H1 (cell line): Measurements from ENCODE around the gene TSKS. TPM values are rescaled to one million over a fixed set of nuclear protein-coding genes. Genes with fewer than 3 reads are reported as not detected.

Experiments used
- CTCF ChIA-PET: fragments of 300-600 bp; sonication (Branson Sonifier 250); formaldehyde crosslinking; loops from one replicate; lab custom pipeline; 2021; ENCODE audit not compliant: partially characterized antibody; lab: Charles Lee
- POLR2A ChIA-PET: fragments of 300-600 bp; sonication (Branson Sonifier 250); formaldehyde crosslinking; loops from one replicate; lab custom pipeline; 2021; ENCODE audit warnings: inconsistent platforms; ENCODE audit not compliant: partially characterized antibody; lab: Charles Lee
- DNase-seq, 2 experiments: peaks; one replicate each; pipeline versions ENCODE4 v3.0.0 to v3.0.0-alpha.2; 2010 to 2022; ENCODE audit warnings: low spot score in 2 of 2, low read depth in 1 of 2, mixed read lengths in 1 of 2
- FAIRE-seq: peaks from 2 replicates; lab custom pipeline; 2011; peaks lifted over from hg19 to GRCh38; lab: Jason Lieb, UNC
- H2AFZ ChIP-seq: 2 replicates; pipeline ENCODE4 v1.8.1; 2012; ENCODE audit warnings: low read length, inconsistent platforms
- H2AK5ac ChIP-seq: 2 replicates; pipeline ENCODE4 v1.6.1; 2013; ENCODE audit warnings: low read depth, low read length
- H2BK120ac ChIP-seq: replicated peaks from 2 replicates; pipeline ENCODE3; 2013; ENCODE audit warnings: low read depth, low read length, inconsistent platforms
- H2BK12ac ChIP-seq: 2 replicates; pipeline ENCODE4 v1.6.1; 2013; ENCODE audit warnings: low read depth, low read length
- H2BK15ac ChIP-seq: 2 replicates; pipeline ENCODE4 v1.6.1; 2013; ENCODE audit warnings: low read length
- H2BK20ac ChIP-seq: 2 replicates; pipeline ENCODE4 v1.6.1; 2013; ENCODE audit warnings: low read length
- H2BK5ac ChIP-seq: 2 replicates; pipeline ENCODE4 v1.6.1; 2013; ENCODE audit warnings: low read depth, low read length
- H3K14ac ChIP-seq: 2 replicates; pipeline ENCODE4 v1.6.1; 2013; ENCODE audit warnings: inconsistent platforms; ENCODE audit not compliant: insufficient read length
- H3K18ac ChIP-seq: 2 replicates; pipeline ENCODE4 v1.6.1; 2013; ENCODE audit warnings: low read length; ENCODE audit errors: extremely low read depth
- H3K23ac ChIP-seq: 2 replicates; pipeline ENCODE4 v1.6.1; 2013; ENCODE audit warnings: inconsistent platforms; ENCODE audit not compliant: insufficient read length
- H3K23me2 ChIP-seq: 2 replicates; pipeline ENCODE4 v1.6.1; 2013; ENCODE audit warnings: low read depth, low read length
- H3K27ac ChIP-seq: 2 replicates; pipeline ENCODE4 v1.6.1; 2011; ENCODE audit warnings: low read depth, low read length, inconsistent platforms
- H3K27me3 ChIP-seq, 4 experiments: replicated peaks in 1 of 4; 1 replicate in 1 of 4; 2 replicates in 3 of 4; pipeline versions ENCODE4 v1.6.1 to v1.8.1; 2011 to 2013; ENCODE audit warnings: low read length in 3 of 4, mild to moderate bottlenecking in 3 of 4, inconsistent platforms in 2 of 4, mixed read lengths in 2 of 4, moderate library complexity in 1 of 4; ENCODE audit not compliant: control insufficient read depth in 3 of 4, insufficient read depth in 3 of 4; ENCODE audit errors: extremely low read depth in 1 of 4
- H3K36me3 ChIP-seq, 4 experiments: 2 replicates each; pipeline versions ENCODE4 v1.6.1 to v1.8.1; 2011 to 2013; ENCODE audit warnings: mild to moderate bottlenecking in 4 of 4, low read length in 3 of 4, moderate library complexity in 2 of 4, control low read depth in 1 of 4, inconsistent platforms in 1 of 4; ENCODE audit not compliant: insufficient read depth in 4 of 4, control insufficient read depth in 2 of 4
- H3K4ac ChIP-seq: replicated peaks from 2 replicates; pipeline ENCODE3; 2013; ENCODE audit warnings: low read length, low read depth, mixed read lengths, inconsistent platforms; ENCODE audit not compliant: insufficient read length
- H3K4me1 ChIP-seq, 4 experiments: replicated peaks in 1 of 4; 1 replicate in 1 of 4; 2 replicates in 3 of 4; pipeline versions ENCODE4 v1.6.1 to v1.8.1; 2011 to 2013; ENCODE audit warnings: low read length in 3 of 4, inconsistent platforms in 2 of 4, mixed read lengths in 1 of 4; ENCODE audit not compliant: insufficient read depth in 4 of 4, control insufficient read depth in 3 of 4
- H3K4me2 ChIP-seq, 2 experiments: 2 replicates each; pipeline versions ENCODE4 v1.6.1 to v1.8.1; 2011 to 2013; ENCODE audit warnings: low read depth in 2 of 2, low read length in 2 of 2, control low read depth in 1 of 2, inconsistent platforms in 1 of 2, mild to moderate bottlenecking in 1 of 2; ENCODE audit not compliant: insufficient read depth in 1 of 2
- H3K4me3 ChIP-seq, 4 experiments: fragments of 200-600, 300-600 bp in 1 of 4; sonication (generic), shearing (Covaris generic), sonication (Bioruptor Twin) in 1 of 4; 2 replicates each; pipeline versions ENCODE4 v1.5.1 to v1.8.1; 2011 to 2016; ENCODE audit warnings: low read length in 4 of 4, low read depth in 3 of 4, control low read depth in 2 of 4, inconsistent platforms in 2 of 4, mild to moderate bottlenecking in 2 of 4, mixed read lengths in 1 of 4, moderate library complexity in 1 of 4; ENCODE audit not compliant: insufficient read depth in 2 of 4; ENCODE audit errors: extremely low read depth in 1 of 4
- H3K56ac ChIP-seq: replicated peaks from 2 replicates; pipeline ENCODE3; 2013; ENCODE audit warnings: low read depth, mild to moderate bottlenecking, mixed read lengths, low read length, inconsistent platforms; ENCODE audit not compliant: insufficient read length
- H3K79me1 ChIP-seq: 2 replicates; pipeline ENCODE4 v1.6.1; 2013; ENCODE audit warnings: low read depth, low read length, control low read depth
- H3K79me2 ChIP-seq, 2 experiments: 2 replicates each; pipeline versions ENCODE4 v1.6.1 to v1.8.1; 2012 to 2013; ENCODE audit warnings: low read length in 2 of 2, mild to moderate bottlenecking in 2 of 2, inconsistent platforms in 1 of 2; ENCODE audit not compliant: insufficient read depth in 2 of 2, control insufficient read depth in 1 of 2
- H3K9ac ChIP-seq, 4 experiments: replicated peaks in 1 of 4; 1 replicate in 1 of 4; 2 replicates in 3 of 4; pipeline versions ENCODE4 v1.6.1 to v1.8.1; 2011 to 2013; ENCODE audit warnings: low read depth in 3 of 4, low read length in 3 of 4, control low read depth in 2 of 4, mild to moderate bottlenecking in 2 of 4, moderate library complexity in 2 of 4, inconsistent platforms in 1 of 4; ENCODE audit errors: extremely low read depth in 1 of 4
- H3K9me3 ChIP-seq, 2 experiments: 2 replicates each; pipeline versions ENCODE4 v1.6.1 to v1.8.1; 2012 to 2013; ENCODE audit warnings: mild to moderate bottlenecking in 2 of 2, moderate library complexity in 2 of 2, control low read depth in 1 of 2, inconsistent platforms in 1 of 2, low read depth in 1 of 2, low read length in 1 of 2, mixed read lengths in 1 of 2; ENCODE audit not compliant: insufficient read depth in 2 of 2
- H4K20me1 ChIP-seq, 2 experiments: replicated peaks in 1 of 2; 2 replicates each; pipeline versions ENCODE3 to v1.8.1; 2011 to 2013; ENCODE audit warnings: inconsistent platforms in 2 of 2, low read length in 2 of 2, mild to moderate bottlenecking in 1 of 2; ENCODE audit not compliant: insufficient read depth in 2 of 2, control insufficient read depth in 1 of 2
- H4K5ac ChIP-seq: 2 replicates; pipeline ENCODE4 v1.6.1; 2013; ENCODE audit warnings: low read length, low read depth, mixed read lengths, inconsistent platforms; ENCODE audit not compliant: insufficient read length
- H4K8ac ChIP-seq: 2 replicates; pipeline ENCODE4 v1.8.0; 2013; ENCODE audit warnings: mild to moderate bottlenecking, moderate library complexity, low read length, inconsistent platforms; ENCODE audit not compliant: insufficient read depth; ENCODE audit errors: extremely low read depth
- H4K91ac ChIP-seq: replicated peaks from 2 replicates; pipeline ENCODE3; 2013; ENCODE audit warnings: low read length, mixed read lengths, inconsistent platforms; ENCODE audit not compliant: insufficient read length
- CHD2 ChIP-seq: IDR thresholded peaks from 2 replicates; pipeline ENCODE4 v1.6.1; 2012; ENCODE audit warnings: low read length, improper control_type of control experiment
- WGBS, 2 experiments: shearing (Covaris generic) in 1 of 2; methylation state at CpG; one replicate each; pipeline versions ENCODE4 v1.1.6 to v1.1.7; 2013 to 2015; ENCODE audit warnings: low lambda C conversion rate in 2 of 2, mixed read lengths in 2 of 2, inconsistent platforms in 1 of 2, low coverage in 1 of 2, missing lambda C conversion rate in 1 of 2; ENCODE audit not compliant: insufficient replicate concordance in 2 of 2, insufficient coverage in 1 of 2, insufficient read length in 1 of 2; ENCODE audit errors: extremely low coverage in 1 of 2, missing lambda C conversion rate in 1 of 2; 5-methylcytosine and 5-hydroxymethylcytosine counted together
- polyA plus RNA-seq, 7 experiments: library from polyadenylated mRNA; depleted of rRNA in 3 of 7; stranded (reverse) in 5 of 7; unstranded in 2 of 7; fragments of >200 nt in 5 of 7; fragments of 200-250 nt in 2 of 7; gene quantifications; 1 replicate in 5 of 7; 2 replicates in 1 of 7; 4 replicates in 1 of 7; pipeline versions ENCODE4 v1.2.1 to v1.2.3, GENCODE V29; 2011 to 2013; ENCODE audit warnings: missing spikeins in 2 of 7, mixed read lengths in 2 of 7
- total RNA-seq: library from RNA; stranded (reverse); fragmentation: NEBNext Ultra II Directional; extraction: Animal tissue kit (Norgen Biotek cat#: 25700); gene quantifications from 2 replicates; pipeline ENCODE4 v1.2.1, GENCODE V29; 2021
- TF ChIP-seq, protein P1 (sequence below), 3 experiments: IDR thresholded peaks; 1 replicate in 2 of 3; 2 replicates in 1 of 3; pipeline versions ENCODE4 v1.5.1 to v1.6.1; 2011; ENCODE audit warnings: low read length in 3 of 3, mild to moderate bottlenecking in 3 of 3, inconsistent platforms in 2 of 3, low read depth in 1 of 3, moderate library complexity in 1 of 3; ENCODE audit not compliant: insufficient read depth in 1 of 3; ENCODE audit errors: control extremely low read depth in 1 of 3

TSKS gene
- total and polyA plus RNA-seq, 2 of the 8 experiments (the other 6 are each of a cell fraction or from before 2014, with no cell fraction given) = 0.21 TPM; not detected in 1

DNA sequence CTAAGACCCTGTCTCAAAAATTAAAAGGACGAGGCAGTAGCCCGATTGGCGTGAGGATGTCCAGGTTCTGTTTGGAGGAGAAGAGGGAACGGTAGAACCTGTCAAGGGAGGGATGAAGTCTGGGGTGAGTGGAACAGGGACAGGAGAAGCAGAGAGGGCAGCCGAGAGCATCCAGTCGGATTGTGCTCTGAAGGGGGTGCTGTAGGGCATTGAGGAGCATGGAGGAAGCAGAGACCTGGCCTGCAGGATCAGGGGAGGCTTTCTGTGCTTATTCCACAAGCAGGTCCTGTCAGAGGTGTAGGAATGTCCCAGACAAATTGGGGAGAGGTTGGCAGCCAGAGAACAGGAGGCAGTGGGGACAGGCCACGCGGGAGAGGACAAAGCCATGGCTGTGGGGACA, 17.8 kb upstream of the TSKS start:
- Histone ChIP-seq H2BK5ac (0 out of 2 replicates have a peak overlapping the region, but pooled peaks have one; percentile 60), H3K9me3 (no peaks in the 10 kb centered on the region), H3K23ac (no peak overlapping the region), H3K27ac (no peak overlapping the region), H4K8ac (no peak overlapping the region; the same call in 1 of the 2 replicates), H2BK15ac (no peak overlapping the region), H2BK120ac (no peak overlapping the region), H2BK20ac (no peak overlapping the region), H2AK5ac (no peak overlapping the region), H3K23me2 (no peaks in the 10 kb centered on the region; the same call in 1 of the 2 replicates)
- DNase-seq = no peak
- TF ChIP-seq CHD2 = no peak
- TF ChIP-seq, protein P1, sequence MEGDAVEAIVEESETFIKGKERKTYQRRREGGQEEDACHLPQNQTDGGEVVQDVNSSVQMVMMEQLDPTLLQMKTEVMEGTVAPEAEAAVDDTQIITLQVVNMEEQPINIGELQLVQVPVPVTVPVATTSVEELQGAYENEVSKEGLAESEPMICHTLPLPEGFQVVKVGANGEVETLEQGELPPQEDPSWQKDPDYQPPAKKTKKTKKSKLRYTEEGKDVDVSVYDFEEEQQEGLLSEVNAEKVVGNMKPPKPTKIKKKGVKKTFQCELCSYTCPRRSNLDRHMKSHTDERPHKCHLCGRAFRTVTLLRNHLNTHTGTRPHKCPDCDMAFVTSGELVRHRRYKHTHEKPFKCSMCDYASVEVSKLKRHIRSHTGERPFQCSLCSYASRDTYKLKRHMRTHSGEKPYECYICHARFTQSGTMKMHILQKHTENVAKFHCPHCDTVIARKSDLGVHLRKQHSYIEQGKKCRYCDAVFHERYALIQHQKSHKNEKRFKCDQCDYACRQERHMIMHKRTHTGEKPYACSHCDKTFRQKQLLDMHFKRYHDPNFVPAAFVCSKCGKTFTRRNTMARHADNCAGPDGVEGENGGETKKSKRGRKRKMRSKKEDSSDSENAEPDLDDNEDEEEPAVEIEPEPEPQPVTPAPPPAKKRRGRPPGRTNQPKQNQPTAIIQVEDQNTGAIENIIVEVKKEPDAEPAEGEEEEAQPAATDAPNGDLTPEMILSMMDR (IDR thresholded peaks at IDR 0.05; ENCODE audit: control extremely low read depth in 1 of 3, insufficient read depth in 1 of 3, low read depth in 1 of 3, low read length in 3 of 3) = peak; percentile 20 to 38 (median 26); a peak in 3 of 4 replicates
- TF ChIP-seq, all 59 proteins: peak for 1
- Histone ChIP-seq H3K4me3 (no peak overlapping the region), H4K20me1 (peaks cover 2 to 9% of the 10 kb centered on the region in 2 experiments), H4K5ac (no peak overlapping the region), H3K4ac (no peak overlapping the region), H3K4me1 (no peaks in the 10 kb centered on the region; a peak in 2 of 7 replicates), H3K56ac (no peak overlapping the region), H3K36me3 (peaks cover 2 to 17% (median 9%) of the 10 kb centered on the region in 4 experiments; a peak in 6 of 8 replicates), H3K14ac (no peak overlapping the region), H3K27me3 (no peaks in the 10 kb centered on the region), H3K79me2 (no peaks in the 10 kb centered on the region; a peak in 1 of 4 replicates), H3K18ac (no peak overlapping the region), H2AFZ (no peak overlapping the region), H2BK12ac (no peak overlapping the region), H3K79me1 (peaks cover 13% of the 10 kb centered on the region), H4K91ac (no peak overlapping the region), H3K9ac (peak overlapping the region in 1 of 4 experiments; percentile 18; a peak in 1 of 7 replicates), H3K4me2 (no peak overlapping the region)
- ChIA-PET POLR2A (interaction anchor here (1.0 to 2.0 kb wide), 2 partner anchors 9 to 89 kb away, joined by 3 to 8 read pairs; no protein-coding TSS in a partner anchor), CTCF (interaction anchor here (1.2 to 2.8 kb wide), 4 partner anchors 18 to 62 kb away, joined by 3 to 14 read pairs (median 4); no protein-coding TSS in a partner anchor)
- no peak for FAIRE-seq
- 80% methylated on average over 6 of the region's 8 CpGs; no CpG with 5 or more reads in 1 of the 2 experiments for WGBS, 2 experiments
